HG03354 (cell line): ENCODE measurements around the gene FEN1.

Experiments
- ATAC-seq: cut with Tn5 transposase; IDR thresholded peaks from one replicate; pipeline ENCODE4 v1.9.1; 2021; ENCODE audit warnings: mild to moderate bottlenecking; ENCODE audit not compliant: unreplicated experiment, poor library complexity, severe bottlenecking

FEN1 gene

GRCh38 chr11:61836193-61836592 is 43.5 kb downstream of the FEN1 start:
- ATAC-seq: no peak

DNA sequence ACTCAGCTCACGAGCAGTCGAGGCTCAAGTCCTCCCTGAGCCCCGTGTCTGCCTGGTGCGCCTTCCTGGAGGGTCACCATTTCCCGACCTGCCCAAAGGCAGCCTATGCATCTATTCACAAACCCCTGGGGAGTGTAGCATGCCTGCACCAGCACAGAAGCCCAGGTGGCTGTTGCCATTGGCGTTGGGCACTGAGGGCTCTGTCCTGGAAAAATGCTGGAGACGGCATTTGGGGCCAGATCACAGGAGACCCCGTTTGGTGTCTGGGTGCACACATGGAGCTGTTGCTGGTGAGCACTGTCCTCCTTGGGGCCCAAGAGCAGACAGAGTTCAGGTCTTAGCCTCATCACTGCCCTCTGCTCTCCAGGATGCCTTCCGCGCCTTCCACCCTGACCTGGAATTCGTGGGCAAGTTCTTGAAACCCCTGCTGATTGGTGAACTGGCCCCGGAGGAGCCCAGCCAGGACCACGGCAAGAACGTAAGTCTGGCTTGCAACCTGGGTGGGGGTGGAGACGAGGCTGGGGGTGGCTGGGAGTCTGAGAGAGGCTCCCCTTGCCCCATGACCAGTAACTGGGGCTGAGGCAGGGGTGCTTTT is 44.8 kb downstream of the FEN1 start:
- no peak for ATAC-seq

- no peak for ATAC-seq
These were observed 45.8 kb downstream of the FEN1 start for GRCh38 chr11:61838501-61838900.

DNA sequence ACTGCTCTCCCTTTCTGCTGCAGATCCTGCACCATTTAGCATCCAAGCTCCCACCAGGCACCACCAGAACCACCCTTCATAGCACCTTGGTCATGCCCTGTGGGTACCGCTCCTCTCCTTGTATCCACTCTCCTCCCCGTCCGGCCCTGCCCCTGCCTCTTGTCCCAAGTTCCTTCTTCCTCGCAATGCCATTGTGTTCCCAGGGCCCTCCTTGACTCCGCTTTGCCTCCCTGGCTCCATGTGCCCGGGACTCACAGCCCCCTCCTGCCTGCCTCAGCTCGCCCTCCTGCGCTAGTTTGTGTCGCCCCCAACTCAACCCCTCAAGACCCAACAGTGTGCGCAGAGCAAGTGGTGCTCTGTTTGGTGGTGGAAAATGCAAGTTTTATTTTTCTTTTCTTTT is 46.2 kb downstream of the FEN1 start:
- no peak for ATAC-seq

DNA sequence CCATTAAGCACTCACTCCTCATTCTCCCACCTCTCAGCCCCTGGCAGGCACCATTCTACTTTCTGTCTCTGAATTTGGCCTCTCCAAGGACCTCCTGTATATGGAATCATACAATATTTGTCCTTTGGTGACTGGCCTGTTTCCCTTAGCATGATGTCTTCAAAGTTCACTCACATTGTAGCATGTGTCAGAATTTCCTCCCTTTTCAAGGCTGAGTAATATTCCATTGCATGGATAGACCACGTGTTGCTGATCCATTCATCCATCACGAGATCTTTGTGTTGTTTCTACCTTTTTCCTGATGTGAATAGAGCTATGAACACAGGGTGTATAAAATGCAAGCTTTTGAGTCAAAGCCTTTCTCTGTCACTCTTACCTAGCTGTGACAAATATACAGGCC is 47.0 kb downstream of the FEN1 start:
- no peak for ATAC-seq

DNA sequence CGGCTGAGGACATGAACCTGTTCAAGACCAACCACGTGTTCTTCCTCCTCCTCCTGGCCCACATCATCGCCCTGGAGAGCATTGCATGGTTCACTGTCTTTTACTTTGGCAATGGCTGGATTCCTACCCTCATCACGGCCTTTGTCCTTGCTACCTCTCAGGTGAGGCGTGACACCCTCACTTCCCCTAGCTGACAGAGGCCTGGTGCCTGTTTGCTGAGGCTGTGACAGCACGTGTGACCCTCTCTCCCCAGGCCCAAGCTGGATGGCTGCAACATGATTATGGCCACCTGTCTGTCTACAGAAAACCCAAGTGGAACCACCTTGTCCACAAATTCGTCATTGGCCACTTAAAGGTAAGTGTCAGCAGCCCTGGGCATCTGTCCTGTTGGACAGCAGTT is 47.7 kb downstream of the FEN1 start:
- ATAC-seq: no peak

GRCh38 chr11:61841636-61842527 is 49.2 kb downstream of the FEN1 start:
- no peak for ATAC-seq

DNA sequence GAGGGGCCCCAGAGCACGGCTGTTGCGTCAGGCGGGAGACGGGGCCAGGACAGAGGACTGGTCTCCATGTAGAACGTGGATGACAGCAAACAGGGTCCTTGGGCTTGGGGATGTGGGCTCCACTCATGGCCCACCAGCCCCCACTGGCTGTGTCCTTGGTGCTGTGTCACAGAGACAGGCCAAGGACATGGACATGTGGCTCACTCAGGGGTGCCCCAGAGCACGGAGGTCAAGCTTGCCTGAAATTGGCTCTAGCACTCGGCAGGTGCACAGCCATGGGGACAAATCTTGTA is 49.8 kb downstream of the FEN1 start:
- no peak for ATAC-seq

DNA sequence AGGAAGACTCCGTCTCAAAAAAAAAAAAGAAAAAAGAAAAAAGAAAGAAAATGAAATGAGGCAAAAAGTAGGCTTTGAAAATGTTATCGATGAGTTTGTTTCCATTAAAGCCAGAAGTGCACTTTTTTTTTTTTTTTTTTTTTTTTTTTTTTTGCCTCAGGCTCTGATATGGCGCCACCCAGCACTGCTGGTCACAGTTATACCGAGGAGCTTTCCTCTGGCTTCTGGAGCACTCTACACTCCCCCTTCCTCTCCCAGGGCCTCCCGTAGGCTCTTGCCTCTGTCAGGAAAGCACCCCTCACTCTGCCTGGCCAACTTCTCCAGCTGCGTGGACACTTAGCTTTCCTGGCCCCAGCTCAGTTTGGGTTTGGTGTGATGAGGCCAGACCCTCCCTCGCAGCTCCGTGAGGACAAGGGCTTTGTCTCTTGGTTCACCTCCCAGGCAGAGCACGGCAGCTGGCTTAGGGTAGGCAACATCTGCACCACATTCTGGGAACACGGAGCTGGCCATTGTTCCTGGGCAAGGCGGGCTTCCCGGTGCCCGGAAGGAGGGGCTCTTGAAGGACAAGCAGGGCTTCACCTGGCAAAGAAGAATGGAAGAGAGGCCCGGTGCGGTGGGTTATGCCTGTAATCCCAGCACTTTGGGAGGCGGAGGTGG is 52.3 kb downstream of the FEN1 start:
- no peak for ATAC-seq

- no peak for ATAC-seq
These were observed 53.8 kb downstream of the FEN1 start for GRCh38 chr11:61846362-61847020.
